MM.1S (cell line): ENCODE data around the gene PNMA1.

Experiments
- DNase-seq: peaks from one replicate; pipeline ENCODE4 v3.0.0-alpha.2; 2015
- H2AFZ ChIP-seq: fragments of 300-600 bp; sonication (generic); 2 replicates; pipeline ENCODE4 v1.6.0; 2016; ENCODE audit warnings: antibody characterized with exemption, low read length
- H3F3A ChIP-seq: fragments of 300-600 bp; sonication (generic); 2 replicates; pipeline ENCODE4 v1.6.1; 2016; ENCODE audit warnings: mild to moderate bottlenecking, antibody characterized with exemption, low read length, moderate library complexity, mixed read lengths; ENCODE audit not compliant: insufficient read depth
- H3K27ac ChIP-seq: fragments of 300-600 bp; sonication (generic); 2 replicates; pipeline ENCODE4 v1.5.1; 2016; ENCODE audit warnings: mild to moderate bottlenecking, low read length
- H3K27me3 ChIP-seq: fragments of 300-600 bp; sonication (generic); replicated peaks from 2 replicates; pipeline ENCODE4 v1.6.0; 2016; ENCODE audit warnings: low read length; ENCODE audit not compliant: insufficient read depth
- H3K36me3 ChIP-seq: fragments of 300-600 bp; sonication (generic); replicated peaks from 2 replicates; pipeline ENCODE4 v1.6.1; 2016; ENCODE audit warnings: mild to moderate bottlenecking, low read length, mixed read lengths; ENCODE audit not compliant: insufficient read depth
- H3K4me1 ChIP-seq: fragments of 300-600 bp; sonication (generic); 2 replicates; pipeline ENCODE4 v1.6.1; 2016; ENCODE audit warnings: low read length, mixed read lengths
- H3K4me2 ChIP-seq: fragments of 300-600 bp; sonication (generic); 2 replicates; pipeline ENCODE4 v1.6.0; 2016; ENCODE audit warnings: low read depth, low read length
- H3K4me3 ChIP-seq: fragments of 300-600 bp; sonication (generic); 2 replicates; pipeline ENCODE4 v1.5.1; 2016; ENCODE audit warnings: low read length, mixed read lengths
- H3K79me2 ChIP-seq: fragments of 300-600 bp; sonication (generic); 2 replicates; pipeline ENCODE4 v1.6.1; 2016; ENCODE audit warnings: mixed run types, low read length, mixed read lengths
- H3K9ac ChIP-seq: fragments of 300-600 bp; sonication (generic); 2 replicates; pipeline ENCODE4 v1.6.1; 2016; ENCODE audit warnings: low read length, mixed read lengths
- H3K9me2 ChIP-seq: fragments of 300-600 bp; sonication (generic); replicated peaks from 2 replicates; pipeline ENCODE4 v1.6.1; 2016; ENCODE audit warnings: mild to moderate bottlenecking, low read length, mixed read lengths; ENCODE audit not compliant: insufficient read depth
- H3K9me3 ChIP-seq: fragments of 300-600 bp; sonication (generic); replicated peaks from 2 replicates; pipeline ENCODE4 v1.6.1; 2016; ENCODE audit warnings: mild to moderate bottlenecking, low read length, mixed read lengths; ENCODE audit not compliant: insufficient read depth
- H4K20me1 ChIP-seq: fragments of 300-600 bp; sonication (generic); 2 replicates; pipeline ENCODE4 v1.6.1; 2016; ENCODE audit warnings: mild to moderate bottlenecking, low read length, moderate library complexity, mixed read lengths; ENCODE audit not compliant: insufficient read depth
- EZH2 ChIP-seq: fragments of 300-600 bp; sonication (generic); optimal IDR thresholded peaks from 2 replicates; pipeline ENCODE3; 2017; ENCODE audit warnings: low read depth, mild to moderate bottlenecking, antibody characterized with exemption, low read length, mixed read lengths
- EZH2phosphoT487 ChIP-seq: fragments of 300-600 bp; sonication (generic); IDR thresholded peaks from 2 replicates; pipeline ENCODE4 v1.6.1; 2018; ENCODE audit warnings: antibody characterized with exemption, low read length
- TF ChIP-seq, protein P1 (sequence below): fragments of 300-600 bp; sonication (generic); IDR thresholded peaks from 2 replicates; pipeline ENCODE4 v1.5.1; 2016; ENCODE audit warnings: antibody characterized with exemption, low read length, mixed read lengths

The PNMA1 gene

GRCh38 chr14:73695997-73696396 lies 18.2 kb downstream of the PNMA1 start:
- Histone ChIP-seq H3K4me3 (no peak overlapping the region), H3K4me1 (no peaks in the 10 kb centered on the region), H4K20me1 (no peaks in the 10 kb centered on the region), H3K9me3 (no peaks in the 10 kb centered on the region), H3K4me2 (no peak overlapping the region), H3K79me2 (no peaks in the 10 kb centered on the region), H2AFZ (no peak overlapping the region), H3F3A (no peaks in the 10 kb centered on the region), H3K27ac (no peak overlapping the region), H3K9ac (no peak overlapping the region), H3K36me3 (no peaks in the 10 kb centered on the region), H3K9me2 (no peaks in the 10 kb centered on the region), H3K27me3 (no peaks in the 10 kb centered on the region)
- TF ChIP-seq EZH2 (no peak), EZH2phosphoT487 (no peak)
- TF ChIP-seq, protein P1, sequence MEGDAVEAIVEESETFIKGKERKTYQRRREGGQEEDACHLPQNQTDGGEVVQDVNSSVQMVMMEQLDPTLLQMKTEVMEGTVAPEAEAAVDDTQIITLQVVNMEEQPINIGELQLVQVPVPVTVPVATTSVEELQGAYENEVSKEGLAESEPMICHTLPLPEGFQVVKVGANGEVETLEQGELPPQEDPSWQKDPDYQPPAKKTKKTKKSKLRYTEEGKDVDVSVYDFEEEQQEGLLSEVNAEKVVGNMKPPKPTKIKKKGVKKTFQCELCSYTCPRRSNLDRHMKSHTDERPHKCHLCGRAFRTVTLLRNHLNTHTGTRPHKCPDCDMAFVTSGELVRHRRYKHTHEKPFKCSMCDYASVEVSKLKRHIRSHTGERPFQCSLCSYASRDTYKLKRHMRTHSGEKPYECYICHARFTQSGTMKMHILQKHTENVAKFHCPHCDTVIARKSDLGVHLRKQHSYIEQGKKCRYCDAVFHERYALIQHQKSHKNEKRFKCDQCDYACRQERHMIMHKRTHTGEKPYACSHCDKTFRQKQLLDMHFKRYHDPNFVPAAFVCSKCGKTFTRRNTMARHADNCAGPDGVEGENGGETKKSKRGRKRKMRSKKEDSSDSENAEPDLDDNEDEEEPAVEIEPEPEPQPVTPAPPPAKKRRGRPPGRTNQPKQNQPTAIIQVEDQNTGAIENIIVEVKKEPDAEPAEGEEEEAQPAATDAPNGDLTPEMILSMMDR, result no peak
- no peak for DNase-seq

DNA sequence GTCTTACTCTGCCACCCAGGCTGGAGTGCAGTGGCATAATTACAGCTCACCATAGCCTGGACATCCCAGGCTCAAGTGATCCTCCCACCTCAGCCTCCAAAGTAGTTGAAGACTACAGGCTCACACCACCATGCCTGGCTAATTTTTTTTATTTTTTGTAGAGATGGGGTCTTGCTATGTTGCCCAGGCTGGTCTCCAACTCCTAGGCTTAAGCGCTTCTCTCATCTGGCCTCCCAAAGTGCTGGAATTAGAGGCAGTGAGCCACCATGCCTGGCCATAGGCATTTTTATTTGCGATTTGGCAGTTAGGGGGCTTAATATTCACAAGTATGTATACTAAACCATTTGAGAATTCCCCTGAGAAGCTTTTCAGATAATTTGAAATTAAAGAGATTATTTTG lies 19.1 kb downstream of the PNMA1 start:
- Histone ChIP-seq H3K9me3 (no peaks in the 10 kb centered on the region), H3K9ac (no peak overlapping the region), H3K27ac (no peak overlapping the region), H3K4me3 (no peak overlapping the region), H3K9me2 (no peaks in the 10 kb centered on the region), H3K27me3 (no peaks in the 10 kb centered on the region), H3K4me2 (no peak overlapping the region), H3K4me1 (no peaks in the 10 kb centered on the region), H3K36me3 (no peaks in the 10 kb centered on the region), H3K79me2 (no peaks in the 10 kb centered on the region), H2AFZ (no peak overlapping the region), H4K20me1 (no peaks in the 10 kb centered on the region), H3F3A (no peaks in the 10 kb centered on the region)
- no peak for DNase-seq
- TF ChIP-seq EZH2 (no peak), EZH2phosphoT487 (no peak)
- TF ChIP-seq, protein P1, result no peak

DNA sequence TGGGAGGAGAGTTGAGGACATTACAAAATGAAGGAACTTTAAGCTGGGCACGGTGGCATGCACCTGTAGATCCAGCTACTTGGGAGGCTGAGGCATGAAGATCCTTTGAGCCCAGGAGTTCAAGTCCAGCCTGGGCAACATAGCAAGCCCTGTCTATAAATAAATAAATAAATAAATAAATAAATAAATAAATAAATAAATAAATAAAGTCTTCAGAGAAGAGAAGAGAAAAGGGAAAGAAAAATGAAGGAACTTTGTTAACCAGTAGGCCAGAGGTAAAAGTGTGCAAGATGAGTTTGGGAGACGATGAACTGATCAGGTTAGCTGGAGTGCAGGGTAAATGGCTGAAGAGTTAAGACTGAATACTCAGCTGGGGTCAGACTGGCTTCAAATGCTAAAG lies 20.1 kb downstream of the PNMA1 start:
- Histone ChIP-seq H3K9ac (no peak overlapping the region), H3K27ac (no peak overlapping the region), H3K4me3 (no peak overlapping the region), H3K4me2 (no peak overlapping the region), H3K4me1 (no peaks in the 10 kb centered on the region), H4K20me1 (no peaks in the 10 kb centered on the region), H3F3A (no peaks in the 10 kb centered on the region), H3K36me3 (no peaks in the 10 kb centered on the region), H3K27me3 (no peaks in the 10 kb centered on the region), H2AFZ (no peak overlapping the region), H3K79me2 (no peaks in the 10 kb centered on the region), H3K9me3 (no peaks in the 10 kb centered on the region), H3K9me2 (no peaks in the 10 kb centered on the region)
- no peak for DNase-seq
- TF ChIP-seq, protein P1, result no peak
- TF ChIP-seq EZH2phosphoT487 (no peak), EZH2 (no peak)
